HepG2 (cell line): ENCODE measurements around the gene ST6GALNAC4. TPM values are rescaled to one million over a fixed set of nuclear protein-coding genes. Genes with fewer than 3 reads are reported as not detected.

ENCODE experiments used
- ATAC-seq: fragments of 200-7000 bp; cut with Tn5 transposase; 3 replicates; pipeline ENCODE4 v1.9.1; 2020; ENCODE audit warnings: mild to moderate bottlenecking, moderate library complexity
- BruUV-seq: library from RNA; stranded (reverse); fragments of 400-500 nt; replicated peaks from 2 replicates; lab custom pipeline; 2021; lab: Mats Ljungman, UMichigan
- CTCF ChIA-PET: fragments of 300-600 bp; formaldehyde crosslinking; extraction: SDS; loops from one replicate; lab custom pipeline; 2021; ENCODE audit warnings: low total read pairs, inconsistent platforms, low intra/inter-chr PET ratio; lab: Yijun Ruan, JAX
- POLR2A ChIA-PET: fragments of 350-600 bp; sonication (Branson Sonifier 250); formaldehyde crosslinking; loops from one replicate; lab custom pipeline; 2020; ENCODE audit warnings: antibody characterized with exemption, inconsistent platforms; lab: Yijun Ruan, JAX
- DNase-seq: peaks from one replicate; pipeline ENCODE4 v3.0.0-alpha.2; 2015; ENCODE audit warnings: low spot score
- FAIRE-seq: peaks from 3 replicates; lab custom pipeline; 2011; peaks lifted over from hg19 to GRCh38; lab: Jason Lieb, UNC
- H2AFZ ChIP-seq: one replicate; pipeline ENCODE4 v1.6.1; 2011; ENCODE audit warnings: low read length, inconsistent platforms
- H3K27ac ChIP-seq: fragments of 300-600 bp; 3 replicates; pipeline ENCODE4 v1.8.0; 2011; ENCODE audit warnings: mixed run types, mild to moderate bottlenecking, mixed read lengths, low read length, inconsistent platforms; ENCODE audit not compliant: insufficient read depth; ENCODE audit errors: extremely low read length
- H3K27me3 ChIP-seq, 2 experiments: fragments of 200-600 bp in 1 of 2; 2 replicates in 1 of 2; 3 replicates in 1 of 2; pipeline versions ENCODE4 v1.6.0 to v1.8.0; 2011; ENCODE audit warnings: low read length in 2 of 2, mild to moderate bottlenecking in 2 of 2, moderate library complexity in 2 of 2, inconsistent platforms in 1 of 2; ENCODE audit not compliant: insufficient read depth in 2 of 2, control insufficient read depth in 1 of 2
- H3K36me3 ChIP-seq, 2 experiments: fragments of 200-600 bp in 1 of 2; replicated peaks in 1 of 2; 2 replicates in 1 of 2; 3 replicates in 1 of 2; pipeline versions ENCODE4 v1.5.1 to v1.8.0; 2011; ENCODE audit warnings: low read length in 2 of 2, inconsistent platforms in 1 of 2; ENCODE audit not compliant: insufficient read depth in 2 of 2, control insufficient read depth in 1 of 2
- H3K4me1 ChIP-seq: 2 replicates; pipeline ENCODE4 v1.5.1; 2012; ENCODE audit warnings: low read length, inconsistent platforms; ENCODE audit not compliant: insufficient read depth
- H3K4me2 ChIP-seq: 2 replicates; pipeline ENCODE4 v1.6.0; 2011; ENCODE audit warnings: low read depth, low read length, inconsistent platforms
- H3K4me3 ChIP-seq, 3 experiments: fragments of 200-600 bp in 1 of 3; sonication (generic), shearing (Covaris generic) in 1 of 3; replicated peaks in 1 of 3; 2 replicates each; pipeline ENCODE4 v1.5.1; 2011 to 2016; ENCODE audit warnings: low read length in 3 of 3, inconsistent platforms in 2 of 3, low read depth in 2 of 3, mild to moderate bottlenecking in 2 of 3, control low read depth in 1 of 3, mixed read lengths in 1 of 3; ENCODE audit not compliant: insufficient read depth in 1 of 3
- H3K79me2 ChIP-seq: one replicate; pipeline ENCODE4 v1.6.1; 2011; ENCODE audit warnings: low read length, inconsistent platforms; ENCODE audit not compliant: insufficient read depth
- H3K9ac ChIP-seq: 2 replicates; pipeline ENCODE4 v1.6.0; 2011; ENCODE audit warnings: mild to moderate bottlenecking, low read depth, low read length, inconsistent platforms; ENCODE audit not compliant: insufficient read depth
- H3K9me3 ChIP-seq: 2 replicates; pipeline ENCODE4 v1.5.1; 2012; ENCODE audit warnings: mild to moderate bottlenecking, low read length
- H4K20me1 ChIP-seq: 2 replicates; pipeline ENCODE4 v1.6.0; 2011; ENCODE audit warnings: inconsistent platforms, mild to moderate bottlenecking, low read length, moderate library complexity; ENCODE audit not compliant: insufficient read depth
- HIVEP1 ChIP-seq: sonication (generic); formaldehyde crosslinking; IDR thresholded peaks from 2 replicates; pipeline ENCODE4 v1.4.0; 2020; ENCODE audit warnings: mild to moderate bottlenecking, missing genetic modification reagents
- JUNB ChIP-seq: sonication (generic); formaldehyde crosslinking; IDR thresholded peaks from 2 replicates; pipeline ENCODE4 v1.8.0; 2022; ENCODE audit warnings: missing genetic modification reagents, mild to moderate bottlenecking, borderline replicate concordance
- LRRFIP1 ChIP-seq: sonication (generic); formaldehyde crosslinking; conservative IDR thresholded peaks from 2 replicates; pipeline ENCODE4 v1.4.0; 2020; ENCODE audit warnings: missing genetic modification reagents
- SAP130 ChIP-seq: IDR thresholded peaks from 2 replicates; pipeline ENCODE4 v1.6.1; 2016; ENCODE audit warnings: low read depth
- YEATS2 ChIP-seq: sonication (generic); formaldehyde crosslinking; IDR thresholded peaks from 2 replicates; pipeline ENCODE4 v1.4.0; 2020; ENCODE audit warnings: missing genetic modification reagents, borderline replicate concordance
- ZMYM4 ChIP-seq: sonication (generic); formaldehyde crosslinking; IDR thresholded peaks from 2 replicates; pipeline ENCODE4 v1.8.1; 2023; ENCODE audit warnings: mild to moderate bottlenecking, missing genetic modification reagents
- ZNF160 ChIP-seq: sonication (generic); formaldehyde crosslinking; IDR thresholded peaks from 2 replicates; pipeline ENCODE4 v1.8.0; 2022; ENCODE audit warnings: mild to moderate bottlenecking, inconsistent platforms, missing genetic modification reagents
- ZNF326 ChIP-seq: sonication (generic); formaldehyde crosslinking; IDR thresholded peaks from 2 replicates; pipeline ENCODE4 v1.4.0; 2020; ENCODE audit warnings: missing genetic modification reagents, borderline replicate concordance
- WGBS: methylation state at CpG from one replicate; pipeline ENCODE4 v1.1.6; 2017; ENCODE audit warnings: low lambda C conversion rate; 5-methylcytosine and 5-hydroxymethylcytosine counted together
- in situ Hi-C: cut with HindIII; loops from 2 replicates; pipeline ENCODE4 v1.10.0; 2017; ENCODE audit warnings: low pct_unique_long_range_greater_than_20kb; ENCODE audit not compliant: extremely low pct_ligation_motif_present
- intact Hi-C: fragments of 100-400 bp; cut with micrococcal nuclease; formaldehyde crosslinking; loops from one replicate; pipeline ENCODE4 v1.10.0; 2022; ENCODE audit not compliant: unreplicated experiment
- polyA plus RNA-seq, 8 experiments: library from polyadenylated mRNA; depleted of rRNA in 3 of 8; stranded (reverse) in 7 of 8; unstranded in 1 of 8; fragments of >200 nt; fragmentation: Illumina TruSeq in 4 of 8; extraction: Trizol in 4 of 8; gene quantifications; 2 replicates each; pipeline versions ENCODE4 v1.2.1 to v1.2.3, GENCODE V29; 2011 to 2016; ENCODE audit warnings: low read depth in 4 of 8, missing spikeins in 1 of 8, mixed read lengths in 1 of 8; ENCODE audit not compliant: insufficient read depth in 1 of 8
- total RNA-seq, 5 experiments: library from RNA; depleted of rRNA; stranded (reverse); fragments of >200 nt; fragmentation: Illumina TruSeq; extraction: Trizol; gene quantifications; 2 replicates each; pipeline ENCODE4 v1.2.3, GENCODE V29; 2016; ENCODE audit warnings: low read depth in 1 of 5
- TF ChIP-seq, protein P1 (sequence below): sonication (generic); formaldehyde crosslinking; conservative IDR thresholded peaks from 2 replicates; pipeline ENCODE4 v1.8.1; 2023; ENCODE audit warnings: missing genetic modification reagents
- TF ChIP-seq, protein P2 (sequence below): sonication (generic); formaldehyde crosslinking; IDR thresholded peaks from 2 replicates; pipeline ENCODE4 v1.5.0; 2020; ENCODE audit warnings: mild to moderate bottlenecking, missing genetic modification reagents, borderline replicate concordance

Gene ST6GALNAC4
- total and polyA plus RNA-seq, 2 of the 13 experiments (the other 11 are each of a cell fraction or from before 2014, with no cell fraction given): 18.8 to 27.7 TPM

GRCh38 chr9:127949827-127950512 is 33.1 kb upstream of the ST6GALNAC4 start:
- WGBS: 48% methylated on average over 9 of the region's 17 CpGs
- TF ChIP-seq YEATS2 (CRISPR knock-in tag): no peak
- TF ChIP-seq LRRFIP1 (CRISPR knock-in tag): no peak
- TF ChIP-seq, protein P1, sequence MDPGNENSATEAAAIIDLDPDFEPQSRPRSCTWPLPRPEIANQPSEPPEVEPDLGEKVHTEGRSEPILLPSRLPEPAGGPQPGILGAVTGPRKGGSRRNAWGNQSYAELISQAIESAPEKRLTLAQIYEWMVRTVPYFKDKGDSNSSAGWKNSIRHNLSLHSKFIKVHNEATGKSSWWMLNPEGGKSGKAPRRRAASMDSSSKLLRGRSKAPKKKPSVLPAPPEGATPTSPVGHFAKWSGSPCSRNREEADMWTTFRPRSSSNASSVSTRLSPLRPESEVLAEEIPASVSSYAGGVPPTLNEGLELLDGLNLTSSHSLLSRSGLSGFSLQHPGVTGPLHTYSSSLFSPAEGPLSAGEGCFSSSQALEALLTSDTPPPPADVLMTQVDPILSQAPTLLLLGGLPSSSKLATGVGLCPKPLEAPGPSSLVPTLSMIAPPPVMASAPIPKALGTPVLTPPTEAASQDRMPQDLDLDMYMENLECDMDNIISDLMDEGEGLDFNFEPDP (CRISPR knock-in tag): no peak
- TF ChIP-seq, protein P2, sequence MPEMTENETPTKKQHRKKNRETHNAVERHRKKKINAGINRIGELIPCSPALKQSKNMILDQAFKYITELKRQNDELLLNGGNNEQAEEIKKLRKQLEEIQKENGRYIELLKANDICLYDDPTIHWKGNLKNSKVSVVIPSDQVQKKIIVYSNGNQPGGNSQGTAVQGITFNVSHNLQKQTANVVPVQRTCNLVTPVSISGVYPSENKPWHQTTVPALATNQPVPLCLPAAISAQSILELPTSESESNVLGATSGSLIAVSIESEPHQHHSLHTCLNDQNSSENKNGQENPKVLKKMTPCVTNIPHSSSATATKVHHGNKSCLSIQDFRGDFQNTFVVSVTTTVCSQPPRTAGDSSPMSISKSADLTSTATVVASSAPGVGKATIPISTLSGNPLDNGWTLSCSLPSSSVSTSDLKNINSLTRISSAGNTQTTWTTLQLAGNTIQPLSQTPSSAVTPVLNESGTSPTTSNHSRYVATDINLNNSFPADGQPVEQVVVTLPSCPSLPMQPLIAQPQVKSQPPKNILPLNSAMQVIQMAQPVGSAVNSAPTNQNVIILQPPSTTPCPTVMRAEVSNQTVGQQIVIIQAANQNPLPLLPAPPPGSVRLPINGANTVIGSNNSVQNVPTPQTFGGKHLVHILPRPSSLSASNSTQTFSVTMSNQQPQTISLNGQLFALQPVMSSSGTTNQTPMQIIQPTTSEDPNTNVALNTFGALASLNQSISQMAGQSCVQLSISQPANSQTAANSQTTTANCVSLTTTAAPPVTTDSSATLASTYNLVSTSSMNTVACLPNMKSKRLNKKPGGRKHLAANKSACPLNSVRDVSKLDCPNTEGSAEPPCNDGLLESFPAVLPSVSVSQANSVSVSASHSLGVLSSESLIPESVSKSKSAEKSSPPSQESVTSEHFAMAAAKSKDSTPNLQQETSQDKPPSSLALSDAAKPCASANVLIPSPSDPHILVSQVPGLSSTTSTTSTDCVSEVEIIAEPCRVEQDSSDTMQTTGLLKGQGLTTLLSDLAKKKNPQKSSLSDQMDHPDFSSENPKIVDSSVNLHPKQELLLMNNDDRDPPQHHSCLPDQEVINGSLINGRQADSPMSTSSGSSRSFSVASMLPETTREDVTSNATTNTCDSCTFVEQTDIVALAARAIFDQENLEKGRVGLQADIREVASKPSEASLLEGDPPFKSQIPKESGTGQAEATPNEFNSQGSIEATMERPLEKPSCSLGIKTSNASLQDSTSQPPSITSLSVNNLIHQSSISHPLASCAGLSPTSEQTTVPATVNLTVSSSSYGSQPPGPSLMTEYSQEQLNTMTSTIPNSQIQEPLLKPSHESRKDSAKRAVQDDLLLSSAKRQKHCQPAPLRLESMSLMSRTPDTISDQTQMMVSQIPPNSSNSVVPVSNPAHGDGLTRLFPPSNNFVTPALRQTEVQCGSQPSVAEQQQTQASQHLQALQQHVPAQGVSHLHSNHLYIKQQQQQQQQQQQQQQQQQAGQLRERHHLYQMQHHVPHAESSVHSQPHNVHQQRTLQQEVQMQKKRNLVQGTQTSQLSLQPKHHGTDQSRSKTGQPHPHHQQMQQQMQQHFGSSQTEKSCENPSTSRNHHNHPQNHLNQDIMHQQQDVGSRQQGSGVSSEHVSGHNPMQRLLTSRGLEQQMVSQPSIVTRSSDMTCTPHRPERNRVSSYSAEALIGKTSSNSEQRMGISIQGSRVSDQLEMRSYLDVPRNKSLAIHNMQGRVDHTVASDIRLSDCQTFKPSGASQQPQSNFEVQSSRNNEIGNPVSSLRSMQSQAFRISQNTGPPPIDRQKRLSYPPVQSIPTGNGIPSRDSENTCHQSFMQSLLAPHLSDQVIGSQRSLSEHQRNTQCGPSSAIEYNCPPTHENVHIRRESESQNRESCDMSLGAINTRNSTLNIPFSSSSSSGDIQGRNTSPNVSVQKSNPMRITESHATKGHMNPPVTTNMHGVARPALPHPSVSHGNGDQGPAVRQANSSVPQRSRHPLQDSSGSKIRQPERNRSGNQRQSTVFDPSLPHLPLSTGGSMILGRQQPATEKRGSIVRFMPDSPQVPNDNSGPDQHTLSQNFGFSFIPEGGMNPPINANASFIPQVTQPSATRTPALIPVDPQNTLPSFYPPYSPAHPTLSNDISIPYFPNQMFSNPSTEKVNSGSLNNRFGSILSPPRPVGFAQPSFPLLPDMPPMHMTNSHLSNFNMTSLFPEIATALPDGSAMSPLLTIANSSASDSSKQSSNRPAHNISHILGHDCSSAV: no peak
- TF ChIP-seq JUNB (CRISPR knock-in tag): no peak
- no peak for TF ChIP-seq SAP130
- TF ChIP-seq ZMYM4 (CRISPR knock-in tag): no peak
- no peak for TF ChIP-seq HIVEP1 (CRISPR knock-in tag)
- TF ChIP-seq ZNF160 (CRISPR knock-in tag): 0 out of 2 replicates have a peak, but pooled peaks have one; percentile 20
- no peak for TF ChIP-seq ZNF326 (CRISPR knock-in tag)

More at GRCh38 chr9:127949827-127950512, 33.1 kb upstream of the ST6GALNAC4 start:
- no peaks in the 10 kb centered on the region; the same call in 1 of the 2 replicates for H4K20me1 ChIP-seq
- peak overlapping the region; percentile 82 for H3K9ac ChIP-seq
- intact Hi-C loops: loop anchor here (10.0 kb wide), 1 partner anchor 165 kb away; no protein-coding TSS in a partner anchor
- peaks cover 94% of the 10 kb centered on the region for H3K4me1 ChIP-seq
- in situ Hi-C loops: no loop called here
- peak overlapping the region; percentile 54 to 74 (median 57) for H3K4me3 ChIP-seq
- no peak overlapping the region for H2AFZ ChIP-seq
- ChIA-PET POLR2A (interaction anchor here (0.6 to 3.1 kb wide), 18 partner anchors 11 to 155 kb away, joined by 3 to 13 read pairs (median 4); partner anchors contain the start of gene NAIF1), CTCF (no interaction called here)
- FAIRE-seq (no peak), DNase-seq (peak; percentile 10), ATAC-seq (no peak)
- H3K36me3 ChIP-seq: peaks cover 10 to 25% of the 10 kb centered on the region in 2 experiments; a peak in 4 of 5 replicates
- H3K9me3 ChIP-seq: no peaks in the 10 kb centered on the region
- TSS peak; percentile 68 for BruUV-seq
- peaks cover 71% of the 10 kb centered on the region for H3K79me2 ChIP-seq
- H3K27ac ChIP-seq: peak overlapping the region; percentile 96
- H3K27me3 ChIP-seq: no peaks in the 10 kb centered on the region; a peak in 1 of 5 replicates
- H3K4me2 ChIP-seq: peak overlapping the region; percentile 95
